GM18858 (cell line): ENCODE measurements around the gene B3GAT2.

ENCODE experiments used
- ATAC-seq: cut with Tn5 transposase; IDR thresholded peaks from one replicate; pipeline ENCODE4 v1.9.1; 2021; ENCODE audit not compliant: unreplicated experiment

The B3GAT2 gene

GRCh38 chr6:70843328-70843918 lies 113.4 kb downstream of the B3GAT2 start:
- ATAC-seq: no peak

DNA sequence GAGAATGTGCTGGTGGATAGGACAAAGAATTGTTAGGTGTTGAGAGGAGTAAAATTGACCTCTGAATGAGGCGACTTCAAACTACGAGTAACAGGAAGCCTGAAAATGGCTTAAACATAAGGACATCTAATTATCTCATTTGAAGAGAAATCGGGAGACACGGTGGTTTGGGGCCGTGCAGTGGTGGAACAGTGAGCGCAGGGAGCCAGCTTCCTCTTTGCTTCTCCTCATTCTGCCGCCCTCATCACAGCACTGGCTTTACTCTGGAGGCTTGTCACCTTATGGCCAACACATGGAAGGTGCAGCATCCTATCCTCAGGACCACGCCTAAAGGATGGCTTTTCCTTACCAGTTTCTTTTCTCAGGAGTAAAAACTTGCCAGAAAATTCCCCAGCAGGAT lies 114.3 kb downstream of the B3GAT2 start:
- no peak for ATAC-seq

- no peak for ATAC-seq
These were observed 115.7 kb downstream of the B3GAT2 start for GRCh38 chr6:70841112-70841511.

GRCh38 chr6:70839286-70840266 lies 117.3 kb downstream of the B3GAT2 start:
- peak; percentile 57 for ATAC-seq

GRCh38 chr6:70838907-70839285 lies 118.0 kb downstream of the B3GAT2 start:
- no peak for ATAC-seq

- no peak for ATAC-seq
These were observed 122.3 kb downstream of the B3GAT2 start for GRCh38 chr6:70834520-70834919.

DNA sequence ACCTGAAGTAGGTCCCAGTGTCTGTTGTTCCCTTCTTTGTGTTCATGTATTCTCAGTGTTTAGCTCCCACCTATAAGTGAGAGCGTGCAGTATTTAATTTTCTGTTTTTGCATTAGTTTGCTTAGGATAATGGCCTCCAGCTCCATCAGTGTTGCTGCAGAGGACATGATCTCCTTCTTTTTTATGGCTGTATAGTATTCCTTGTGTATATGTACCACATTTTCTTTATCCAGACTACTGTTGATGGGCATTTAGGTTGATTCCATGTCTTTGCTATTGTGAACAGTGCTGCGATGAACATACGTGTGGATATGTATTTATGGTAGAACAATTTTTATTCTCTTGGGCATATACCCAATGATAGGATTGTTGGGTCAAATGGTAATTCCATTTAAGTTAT lies 125.4 kb downstream of the B3GAT2 start:
- ATAC-seq: no peak

DNA sequence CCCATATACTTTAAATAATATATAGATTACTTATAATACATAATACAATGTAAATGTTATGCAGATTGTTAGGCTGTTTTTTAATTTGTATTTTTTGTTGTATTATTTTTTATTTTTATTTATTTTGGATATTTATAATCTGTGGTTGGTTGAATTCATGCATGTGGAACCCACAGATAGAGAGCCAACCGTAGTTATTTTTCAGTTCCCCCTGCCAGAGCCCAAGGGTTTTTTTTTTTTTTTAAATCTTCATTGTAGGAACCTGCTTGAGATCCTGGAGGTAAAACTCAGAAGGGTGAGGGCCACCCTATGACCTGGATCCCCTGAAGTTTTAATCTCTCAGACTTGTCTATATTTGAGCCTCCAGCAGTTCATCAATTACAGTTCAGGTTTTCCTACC lies 133.2 kb downstream of the B3GAT2 start:
- peak; percentile 56 for ATAC-seq

DNA sequence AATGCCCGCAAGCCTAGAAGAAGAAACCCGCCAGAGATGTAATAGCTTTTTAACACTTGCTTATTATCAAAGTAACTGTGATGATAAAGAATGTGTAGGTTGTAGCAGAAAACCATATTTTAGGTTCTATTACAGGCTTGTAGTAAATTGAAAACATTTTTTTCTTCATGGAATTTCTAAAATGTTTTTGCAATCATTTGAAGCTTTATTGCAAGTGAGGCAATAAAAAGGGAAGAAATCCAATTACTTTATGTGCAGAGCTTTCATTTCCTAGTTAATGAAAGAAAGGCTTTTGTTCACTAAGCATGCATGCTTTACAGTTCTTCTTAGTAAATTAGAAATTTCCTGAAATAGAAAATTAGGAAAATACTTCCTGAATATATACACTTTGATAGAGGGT lies 135.1 kb downstream of the B3GAT2 start:
- ATAC-seq: no peak

DNA sequence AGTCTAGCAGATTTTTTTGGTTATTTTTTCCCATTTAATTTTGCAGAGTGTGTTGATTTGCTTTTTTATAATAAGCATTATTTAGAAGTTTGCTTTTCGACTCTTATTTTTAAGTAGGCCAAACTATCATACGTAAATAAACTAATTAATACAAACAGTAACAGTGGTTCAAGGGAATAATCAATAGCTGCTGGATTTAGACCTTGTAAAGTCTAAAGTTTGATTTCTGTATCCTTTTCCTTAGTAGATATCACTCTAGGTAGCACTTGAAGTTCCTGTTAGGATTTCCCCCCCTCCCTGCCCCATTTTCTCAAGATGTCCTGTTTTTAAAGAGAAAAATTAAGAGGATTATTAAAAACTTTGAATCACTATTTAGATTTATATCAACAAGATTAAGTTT lies 136.1 kb downstream of the B3GAT2 start:
- no peak for ATAC-seq

DNA sequence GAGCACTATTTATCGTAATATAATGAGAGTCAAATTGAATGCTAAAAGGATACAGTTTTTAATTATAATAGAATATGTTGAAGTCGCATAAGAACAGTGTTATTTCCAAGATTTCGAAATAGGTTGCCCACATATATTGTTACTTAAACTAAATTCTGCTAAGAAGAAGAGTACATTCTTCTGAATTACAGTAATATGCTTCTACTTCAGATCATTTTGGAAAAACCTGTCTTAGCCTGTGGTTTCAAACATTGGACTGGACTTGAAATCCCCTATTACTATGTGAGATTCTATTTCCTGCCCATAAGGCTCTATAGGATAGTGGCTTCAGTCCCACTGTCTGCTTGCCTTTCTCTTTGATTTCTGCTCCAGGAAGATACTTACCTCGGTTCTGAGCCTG lies 137.2 kb downstream of the B3GAT2 start:
- ATAC-seq: no peak

DNA sequence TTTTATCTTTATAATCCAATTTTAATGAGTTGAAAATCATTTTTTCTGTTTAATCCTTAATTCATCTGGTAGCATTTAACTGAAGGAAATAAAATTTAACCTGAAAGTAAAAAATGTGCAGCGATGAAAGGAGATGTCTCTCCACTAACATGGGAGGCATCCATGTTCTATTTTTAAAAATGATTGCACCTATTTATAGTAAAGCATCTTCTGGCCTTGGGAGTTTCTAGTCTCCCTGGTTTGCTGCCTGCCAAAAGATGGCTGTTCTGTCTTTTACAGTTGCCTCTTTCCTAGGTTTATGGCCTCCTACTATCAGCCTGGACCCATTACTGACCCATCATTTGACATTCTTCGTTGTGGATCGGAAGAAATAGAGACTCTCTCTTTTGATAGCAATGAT lies 143.0 kb downstream of the B3GAT2 start:
- ATAC-seq: no peak

GRCh38 chr6:70811788-70812187 lies 145.1 kb downstream of the B3GAT2 start:
- ATAC-seq: no peak
